SKM-1 (cell line): ENCODE data around the gene LSM3.

ENCODE experiments used
- DNase-seq: peaks from one replicate; lab custom pipeline; 2025; ENCODE audit not compliant: unreplicated experiment; lab: John Stamatoyannopoulos, UW

The LSM3 gene

GRCh38 chr3:14178247-14179113 is at the start of gene LSM3, which contains the start of gene XPC:
TSS of gene LSM3 (plus strand) at chr3:14178817. CDS start at chr3:14178861, 44 bp downstream.
TSS of gene XPC (minus strand) at chr3:14178601. CDS start at chr3:14178568, 33 bp downstream.
- DNase-seq, result peak; percentile 98

- no peak for DNase-seq
Measured at GRCh38 chr3:14129296-14129695, 49.3 kb upstream of the LSM3 start.

GRCh38 chr3:14130230-14130629 is 48.4 kb upstream of the LSM3 start:
- DNase-seq, result no peak

- no peak for DNase-seq
Measured at GRCh38 chr3:14130707-14131106, 47.9 kb upstream of the LSM3 start.

GRCh38 chr3:14131134-14131533 is 47.5 kb upstream of the LSM3 start:
- no peak for DNase-seq

GRCh38 chr3:14132120-14132519 is 46.5 kb upstream of the LSM3 start:
- DNase-seq, result no peak

GRCh38 chr3:14132689-14133088 is 45.9 kb upstream of the LSM3 start:
- no peak for DNase-seq

GRCh38 chr3:14133188-14133800 is 45.3 kb upstream of the LSM3 start:
- DNase-seq, result no peak

- DNase-seq, result no peak
Measured at GRCh38 chr3:14133876-14134275, 44.7 kb upstream of the LSM3 start.

GRCh38 chr3:14134291-14134690 is 44.3 kb upstream of the LSM3 start:
- no peak for DNase-seq

- no peak for DNase-seq
Measured at GRCh38 chr3:14135581-14135980, 43.0 kb upstream of the LSM3 start.

GRCh38 chr3:14137004-14137403 is 41.6 kb upstream of the LSM3 start:
- DNase-seq, result no peak

GRCh38 chr3:14137445-14137844 is 41.2 kb upstream of the LSM3 start:
- DNase-seq, result no peak

- no peak for DNase-seq
Measured at GRCh38 chr3:14138109-14138877, 40.3 kb upstream of the LSM3 start.

GRCh38 chr3:14138878-14139655 is 39.5 kb upstream of the LSM3 start:
- DNase-seq, result no peak

GRCh38 chr3:14139771-14140170 is 38.8 kb upstream of the LSM3 start:
- DNase-seq, result no peak

- DNase-seq, result no peak
Measured at GRCh38 chr3:14140668-14141067, 37.9 kb upstream of the LSM3 start.

GRCh38 chr3:14141144-14141543 is 37.5 kb upstream of the LSM3 start:
- no peak for DNase-seq

- no peak for DNase-seq
Measured at GRCh38 chr3:14141602-14142341, 36.8 kb upstream of the LSM3 start.

GRCh38 chr3:14142567-14143270 is 35.9 kb upstream of the LSM3 start:
- DNase-seq, result no peak
